GM12801 (cell line): ENCODE data around the gene ITFG2.

ENCODE experiments used
- TF ChIP-seq, protein P1 (sequence below): IDR thresholded peaks from one replicate; pipeline ENCODE4 v1.5.1; 2011; ENCODE audit warnings: control low read depth; ENCODE audit not compliant: insufficient read length; ENCODE audit errors: extremely low read depth

ITFG2 gene

GRCh38 chr12:2812290-2813213, at the start of gene ITFG2:
TSS of gene ITFG2 (plus strand) at chr12:2812668. CDS start at chr12:2812761, 93 bp downstream.
- TF ChIP-seq, protein P1, sequence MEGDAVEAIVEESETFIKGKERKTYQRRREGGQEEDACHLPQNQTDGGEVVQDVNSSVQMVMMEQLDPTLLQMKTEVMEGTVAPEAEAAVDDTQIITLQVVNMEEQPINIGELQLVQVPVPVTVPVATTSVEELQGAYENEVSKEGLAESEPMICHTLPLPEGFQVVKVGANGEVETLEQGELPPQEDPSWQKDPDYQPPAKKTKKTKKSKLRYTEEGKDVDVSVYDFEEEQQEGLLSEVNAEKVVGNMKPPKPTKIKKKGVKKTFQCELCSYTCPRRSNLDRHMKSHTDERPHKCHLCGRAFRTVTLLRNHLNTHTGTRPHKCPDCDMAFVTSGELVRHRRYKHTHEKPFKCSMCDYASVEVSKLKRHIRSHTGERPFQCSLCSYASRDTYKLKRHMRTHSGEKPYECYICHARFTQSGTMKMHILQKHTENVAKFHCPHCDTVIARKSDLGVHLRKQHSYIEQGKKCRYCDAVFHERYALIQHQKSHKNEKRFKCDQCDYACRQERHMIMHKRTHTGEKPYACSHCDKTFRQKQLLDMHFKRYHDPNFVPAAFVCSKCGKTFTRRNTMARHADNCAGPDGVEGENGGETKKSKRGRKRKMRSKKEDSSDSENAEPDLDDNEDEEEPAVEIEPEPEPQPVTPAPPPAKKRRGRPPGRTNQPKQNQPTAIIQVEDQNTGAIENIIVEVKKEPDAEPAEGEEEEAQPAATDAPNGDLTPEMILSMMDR: no peak

- TF ChIP-seq, protein P1: no peak
Measured at GRCh38 chr12:2764398-2764797, 48.1 kb upstream of the ITFG2 start.

- TF ChIP-seq, protein P1: no peak
Measured at GRCh38 chr12:2765052-2765451, 47.4 kb upstream of the ITFG2 start.

DNA sequence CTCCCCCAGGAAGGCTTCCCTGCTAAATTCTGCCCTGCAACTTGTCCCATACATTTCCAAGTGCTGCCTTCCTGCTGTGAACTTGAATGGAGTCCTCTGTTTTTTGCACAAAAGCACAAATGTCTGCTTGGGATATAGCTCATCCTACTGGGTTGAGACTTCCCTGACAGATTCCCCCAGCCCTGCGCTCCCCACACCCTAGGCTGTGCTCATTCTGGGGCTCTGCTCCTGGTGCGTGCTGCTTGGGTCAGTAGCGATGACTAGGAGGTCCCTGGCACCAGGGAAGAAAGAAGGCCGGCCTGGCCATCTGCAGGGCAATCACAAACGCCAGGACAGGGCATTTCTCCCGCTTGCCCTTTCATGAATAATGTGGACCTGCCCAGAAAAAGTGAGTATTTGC, 46.9 kb upstream of the ITFG2 start:
- TF ChIP-seq, protein P1: no peak

DNA sequence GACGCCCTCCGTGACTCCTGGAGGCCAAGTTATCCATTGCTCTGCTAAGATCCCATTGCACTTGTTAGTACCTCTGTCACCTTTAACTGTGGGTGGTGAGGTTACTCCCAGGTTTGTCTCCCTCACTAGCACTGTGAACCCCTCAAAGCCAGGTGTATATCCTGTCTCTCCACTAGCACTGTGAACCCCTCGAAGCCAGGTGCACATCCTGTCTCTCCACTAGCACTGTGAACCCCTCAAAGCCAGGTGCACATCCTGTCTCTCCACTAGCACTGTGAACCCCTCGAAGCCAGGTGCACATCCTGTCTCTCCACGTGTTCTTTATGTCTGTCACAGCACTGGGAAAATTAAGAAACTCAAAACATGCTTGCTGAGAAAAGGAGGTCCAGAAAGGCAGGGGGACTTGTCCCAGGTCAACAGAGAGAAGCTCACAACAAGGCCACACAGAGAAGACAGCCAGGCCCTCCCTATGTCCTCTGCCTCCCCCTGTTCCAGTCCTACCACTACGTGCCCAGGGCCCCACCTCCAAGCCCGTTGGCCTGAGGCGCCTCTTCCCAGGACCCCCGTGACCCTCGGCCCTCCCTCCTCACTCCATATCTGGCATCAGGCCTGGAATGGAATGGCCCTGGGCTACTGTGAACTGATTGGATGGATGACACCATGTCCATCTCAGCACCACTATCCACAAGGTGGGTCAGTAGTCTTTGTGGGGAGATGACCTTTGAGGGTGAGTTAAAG, 44.1 kb upstream of the ITFG2 start:
- TF ChIP-seq, protein P1: no peak

GRCh38 chr12:2769866-2770533, 42.5 kb upstream of the ITFG2 start:
- TF ChIP-seq, protein P1: no peak

- TF ChIP-seq, protein P1: no peak
Measured at GRCh38 chr12:2772370-2772769, 40.1 kb upstream of the ITFG2 start.
